IMR-90 (cell line): ENCODE data around the gene SAP30BP. TPM values are rescaled to one million over a fixed set of nuclear protein-coding genes. Genes with fewer than 3 reads are reported as not detected.

Experiments used
- ATAC-seq: fragments of 200-7000 bp; cut with Tn5 transposase; 2 replicates; pipeline ENCODE4 v1.9.1; 2020; ENCODE audit warnings: low read depth, mild to moderate bottlenecking, moderate library complexity
- BruUV-seq: library from RNA; stranded (reverse); fragments of 400-500 nt; replicated peaks from 2 replicates; lab custom pipeline; 2021; lab: Mats Ljungman, UMichigan
- CTCF ChIA-PET: fragments of 300-600 bp; formaldehyde crosslinking; extraction: SDS; loops from one replicate; lab custom pipeline; 2021; ENCODE audit warnings: antibody characterized with exemption; lab: Yijun Ruan, JAX
- POLR2A ChIA-PET: fragments of 300-600 bp; sonication (Branson Sonifier 250); formaldehyde crosslinking; loops from one replicate; lab custom pipeline; 2022; ENCODE audit warnings: antibody characterized with exemption; ENCODE audit not compliant: unreplicated experiment; lab: Charles Lee
- DNase-seq: peaks from one replicate; pipeline ENCODE4 v3.0.0; 2013
- H2AFZ ChIP-seq: replicated peaks from 2 replicates; pipeline ENCODE3; 2013; ENCODE audit warnings: low read length, mild to moderate bottlenecking; ENCODE audit not compliant: poor library complexity
- H2AK5ac ChIP-seq: 2 replicates; pipeline ENCODE4 v1.6.1; 2013; ENCODE audit warnings: low read depth, low read length, inconsistent platforms
- H2AK9ac ChIP-seq: replicated peaks from 2 replicates; pipeline ENCODE3; 2013; ENCODE audit warnings: mild to moderate bottlenecking, low read depth, low read length, moderate library complexity; ENCODE audit not compliant: poor library complexity
- H2BK120ac ChIP-seq: 2 replicates; pipeline ENCODE4 v1.6.1; 2013; ENCODE audit warnings: low read depth, low read length, inconsistent platforms
- H2BK15ac ChIP-seq: 3 replicates; pipeline ENCODE4 v1.6.1; 2013; ENCODE audit warnings: low read depth, low read length, inconsistent platforms
- H2BK20ac ChIP-seq: 2 replicates; pipeline ENCODE4 v1.6.1; 2013; ENCODE audit warnings: low read depth, mild to moderate bottlenecking, inconsistent platforms, low read length, moderate library complexity
- H2BK5ac ChIP-seq: 2 replicates; pipeline ENCODE4 v1.6.1; 2013; ENCODE audit warnings: mild to moderate bottlenecking, low read depth, low read length, inconsistent platforms; ENCODE audit not compliant: poor library complexity, severe bottlenecking
- H3K14ac ChIP-seq: replicated peaks from 2 replicates; pipeline ENCODE4 v1.6.1; 2013; ENCODE audit warnings: low read depth, low read length, inconsistent platforms
- H3K18ac ChIP-seq: 2 replicates; pipeline ENCODE4 v1.6.1; 2013; ENCODE audit warnings: low read depth, low read length, control low read depth
- H3K23ac ChIP-seq: 2 replicates; pipeline ENCODE4 v1.6.1; 2013; ENCODE audit warnings: low read depth, low read length, inconsistent platforms
- H3K27ac ChIP-seq: 2 replicates; pipeline ENCODE4 v1.5.1; 2013; ENCODE audit warnings: mild to moderate bottlenecking, control low read depth, low read length; ENCODE audit not compliant: insufficient read depth
- H3K27me3 ChIP-seq: 2 replicates; pipeline ENCODE4 v1.6.1; 2013; ENCODE audit warnings: low read length; ENCODE audit not compliant: control insufficient read depth, insufficient read depth
- H3K36me3 ChIP-seq: 2 replicates; pipeline ENCODE4 v1.6.1; 2013; ENCODE audit warnings: low read length, mixed read lengths; ENCODE audit not compliant: control insufficient read depth, insufficient read depth
- H3K4ac ChIP-seq: 2 replicates; pipeline ENCODE4 v1.6.1; 2013; ENCODE audit warnings: low read depth, low read length, inconsistent platforms
- H3K4me1 ChIP-seq: 2 replicates; pipeline ENCODE4 v1.6.1; 2013; ENCODE audit warnings: low read length, mixed read lengths; ENCODE audit not compliant: control insufficient read depth, insufficient read depth
- H3K4me2 ChIP-seq: 2 replicates; pipeline ENCODE4 v1.6.1; 2013; ENCODE audit warnings: low read depth, mild to moderate bottlenecking, control low read depth, low read length, moderate library complexity
- H3K4me3 ChIP-seq: 2 replicates; pipeline ENCODE4 v1.5.1; 2013; ENCODE audit warnings: low read depth, mild to moderate bottlenecking, control low read depth, low read length, moderate library complexity; ENCODE audit not compliant: insufficient read depth
- H3K56ac ChIP-seq: 2 replicates; pipeline ENCODE4 v1.6.1; 2013; ENCODE audit warnings: low read length, inconsistent platforms; ENCODE audit not compliant: insufficient read depth; ENCODE audit errors: extremely low read depth
- H3K79me1 ChIP-seq, 2 experiments: 2 replicates each; pipeline ENCODE4 v1.6.1; 2013; ENCODE audit warnings: low read length in 2 of 2, inconsistent platforms in 1 of 2, low read depth in 1 of 2
- H3K9ac ChIP-seq: 2 replicates; pipeline ENCODE4 v1.6.1; 2013; ENCODE audit warnings: low read depth, low read length, control low read depth
- H3K9me1 ChIP-seq: 2 replicates; pipeline ENCODE4 v1.6.1; 2013; ENCODE audit warnings: low read length, inconsistent platforms; ENCODE audit not compliant: insufficient read depth
- H3K9me3 ChIP-seq: 2 replicates; pipeline ENCODE4 v1.6.1; 2013; ENCODE audit warnings: low read length; ENCODE audit not compliant: control insufficient read depth, insufficient read depth
- H4K20me1 ChIP-seq: 2 replicates; pipeline ENCODE4 v1.6.1; 2013; ENCODE audit warnings: low read length, inconsistent platforms; ENCODE audit not compliant: insufficient read depth
- H4K5ac ChIP-seq: 2 replicates; pipeline ENCODE4 v1.6.1; 2013; ENCODE audit warnings: mild to moderate bottlenecking, low read depth, low read length, control low read depth
- H4K8ac ChIP-seq, 2 experiments: 2 replicates each; pipeline ENCODE4 v1.6.1; 2013; ENCODE audit warnings: low read depth in 2 of 2, low read length in 2 of 2, control low read depth in 1 of 2, inconsistent platforms in 1 of 2
- H4K91ac ChIP-seq: 2 replicates; pipeline ENCODE4 v1.6.1; 2013; ENCODE audit warnings: low read depth, low read length, inconsistent platforms; ENCODE audit not compliant: insufficient read depth
- CHD1 ChIP-seq: IDR thresholded peaks from 2 replicates; pipeline ENCODE4 v1.6.1; 2012; ENCODE audit warnings: low read depth, low read length, improper control_type of control experiment
- FOS ChIP-seq: fragments of 150-350 bp; IDR thresholded peaks from 2 replicates; pipeline ENCODE4 v1.6.1; 2016; ENCODE audit warnings: low read depth, low read length
- MAFK ChIP-seq: IDR thresholded peaks from 2 replicates; pipeline ENCODE4 v1.6.1; 2012; ENCODE audit warnings: low read depth, low read length, improper control_type of control experiment
- MAZ ChIP-seq: IDR thresholded peaks from 2 replicates; pipeline ENCODE4 v1.6.1; 2012; ENCODE audit warnings: low read depth, mild to moderate bottlenecking, low read length, improper control_type of control experiment, moderate library complexity, borderline replicate concordance
- MXI1 ChIP-seq: IDR thresholded peaks from 2 replicates; pipeline ENCODE4 v1.6.1; 2012; ENCODE audit warnings: low read depth, mild to moderate bottlenecking, low read length, moderate library complexity, borderline replicate concordance
- NFE2L2 ChIP-seq: fragments of 150-350 bp; IDR thresholded peaks from 2 replicates; pipeline ENCODE4 v1.6.1; 2016; ENCODE audit warnings: low read depth, mild to moderate bottlenecking, low read length
- POLR2A ChIP-seq: IDR thresholded peaks from 2 replicates; pipeline ENCODE4 v1.6.1; 2012; ENCODE audit warnings: mild to moderate bottlenecking, low read depth, low read length
- RAD21 ChIP-seq: IDR thresholded peaks from 2 replicates; pipeline ENCODE4 v1.6.1; 2012; ENCODE audit warnings: low read length, improper control_type of control experiment
- RCOR1 ChIP-seq: IDR thresholded peaks from 2 replicates; pipeline ENCODE4 v1.6.1; 2012; ENCODE audit warnings: mild to moderate bottlenecking, low read length, improper control_type of control experiment; ENCODE audit not compliant: insufficient replicate concordance
- USF2 ChIP-seq: fragments of 150-350 bp; IDR thresholded peaks from 2 replicates; pipeline ENCODE4 v1.6.1; 2017; ENCODE audit warnings: mild to moderate bottlenecking, antibody characterized with exemption, low read length, low read depth
- WGBS, 2 experiments: methylation state at CpG; one replicate each; pipeline versions ENCODE4 v1.1.5 to v1.1.7; 2013; ENCODE audit warnings: missing lambda C conversion rate in 2 of 2; ENCODE audit not compliant: insufficient read length in 1 of 2; ENCODE audit errors: extremely low coverage in 2 of 2; 5-methylcytosine and 5-hydroxymethylcytosine counted together
- dilution Hi-C: fragments of 300-500 bp; cut with HindIII; formaldehyde crosslinking; loops from one replicate; pipeline ENCODE4 v1.14.3; 2018; ENCODE audit warnings: low sequenced_read_pairs; ENCODE audit not compliant: unreplicated experiment
- in situ Hi-C: fragments of 300-500 bp; cut with MboI; formaldehyde crosslinking; loops from 3 replicates; pipeline ENCODE4 v1.14.3; 2019; ENCODE audit warnings: low sequenced_read_pairs, inconsistent platforms, mixed read lengths
- intact Hi-C: fragments of 100-400 bp; cut with micrococcal nuclease; formaldehyde crosslinking; loops from 2 replicates; pipeline ENCODE4 v1.10.0; 2022
- polyA plus RNA-seq, 3 experiments: library from polyadenylated mRNA; depleted of rRNA; stranded (reverse); fragments of >200 nt; gene quantifications; 2 replicates each; pipeline ENCODE4 v1.2.3, GENCODE V29; 2012; ENCODE audit warnings: low replicate concordance in 1 of 3
- total RNA-seq: library from RNA; depleted of rRNA; stranded (reverse); fragments of >200 nt; gene quantifications from 2 replicates; pipeline ENCODE4 v1.2.3, GENCODE V29; 2012

Gene SAP30BP
- total and polyA plus RNA-seq, 2 of the 4 experiments (the other 2 are of a cell fraction) = 70.4 to 139 TPM

DNA sequence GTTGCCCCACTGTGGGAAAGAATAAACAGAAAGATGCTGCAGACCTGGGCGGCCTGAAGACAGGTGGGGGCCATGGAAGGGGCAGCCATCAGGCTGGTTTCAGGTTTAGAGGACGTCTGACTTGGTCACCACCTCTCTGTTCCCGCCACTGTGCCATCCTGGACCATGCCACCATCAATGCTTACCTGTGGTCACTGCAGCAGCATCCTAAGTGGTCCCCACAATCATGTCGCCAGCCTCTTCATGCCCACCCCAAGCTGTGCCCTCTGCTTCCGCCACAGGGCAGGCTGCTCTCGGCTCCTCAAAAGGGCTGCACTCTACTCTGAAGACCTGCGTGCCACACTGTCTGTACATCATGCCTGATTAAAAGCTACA, 23.5 kb upstream of the SAP30BP start:
- DNase-seq (no peak), ATAC-seq (no peak)
- Histone ChIP-seq H2BK120ac (no peak overlapping the region), H3K36me3 (peaks cover 15% of the 10 kb centered on the region), H3K9ac (no peak overlapping the region), H2AK5ac (no peak overlapping the region), H3K56ac (no peak overlapping the region), H3K9me3 (no peaks in the 10 kb centered on the region), H3K14ac (no peak overlapping the region), H3K4me3 (no peak overlapping the region), H4K5ac (no peak overlapping the region), H3K27me3 (no peaks in the 10 kb centered on the region), H3K23ac (no peak overlapping the region), H4K20me1 (no peaks in the 10 kb centered on the region; the same call in 1 of the 2 replicates), H4K8ac (no peak overlapping the region), H3K9me1 (no peaks in the 10 kb centered on the region), H2BK20ac (no peak overlapping the region), H3K4me2 (no peak overlapping the region), H2AK9ac (peak overlapping the region; percentile 42), H3K79me1 (no peaks in the 10 kb centered on the region; a peak in 1 of 4 replicates), H2AFZ (no peak overlapping the region), H3K18ac (no peak overlapping the region), H2BK15ac (no peak overlapping the region), H3K27ac (no peak overlapping the region), H3K4me1 (no peaks in the 10 kb centered on the region), H4K91ac (no peak overlapping the region), H2BK5ac (no peak overlapping the region), H3K4ac (no peak overlapping the region)
- in situ Hi-C loops = no loop called here
- ChIA-PET CTCF (interaction anchor here (5.1 kb wide), 1 partner anchor 10 kb away, joined by 30 read pairs; the partner anchor contains the start of gene SMIM5), POLR2A (no interaction called here)
- no TSS peak for BruUV-seq
- dilution Hi-C loops = no loop called here
- no peak for TF ChIP-seq CHD1
- TF ChIP-seq FOS = no peak
- no peak for TF ChIP-seq MXI1
- no peak for TF ChIP-seq USF2
- no peak for TF ChIP-seq POLR2A
- no peak for TF ChIP-seq NFE2L2
- no peak for TF ChIP-seq MAFK
- TF ChIP-seq RCOR1 = no peak
- TF ChIP-seq MAZ = no peak
- no peak for TF ChIP-seq RAD21
- intact Hi-C loops = no loop called here
- 93% methylated on average over 3 of the region's 7 CpGs; no CpG with 5 or more reads in 1 of the 2 experiments for WGBS, 2 experiments
